H9 (cell line): ENCODE data around the gene PARP2. TPM values are rescaled to one million over a fixed set of nuclear protein-coding genes. Genes with fewer than 3 reads are reported as not detected.

Experiments used
- DNase-seq: peaks from one replicate; pipeline ENCODE4 v3.0.0-alpha.2; 2017
- H2AFZ ChIP-seq: one replicate; pipeline ENCODE4 v1.6.1; 2013; ENCODE audit warnings: mild to moderate bottlenecking, low read length, control low read depth, moderate library complexity
- H2AK5ac ChIP-seq: 2 replicates; pipeline ENCODE4 v1.6.1; 2013; ENCODE audit warnings: low read length, control low read depth, mixed read lengths; ENCODE audit not compliant: insufficient read length
- H2BK120ac ChIP-seq: one replicate; pipeline ENCODE4 v1.6.1; 2013; ENCODE audit warnings: low read depth, mild to moderate bottlenecking, low read length, control low read depth, inconsistent platforms; ENCODE audit not compliant: poor library complexity, severe bottlenecking
- H2BK12ac ChIP-seq: 2 replicates; pipeline ENCODE4 v1.6.1; 2013; ENCODE audit warnings: low read length, control low read depth, mixed read lengths, low read depth; ENCODE audit not compliant: insufficient read length
- H2BK15ac ChIP-seq: 2 replicates; pipeline ENCODE4 v1.6.1; 2013; ENCODE audit warnings: low read depth, low read length, control low read depth
- H2BK20ac ChIP-seq: one replicate; pipeline ENCODE4 v1.6.1; 2013; ENCODE audit warnings: low read depth, mild to moderate bottlenecking, low read length, control low read depth, inconsistent platforms; ENCODE audit not compliant: poor library complexity, severe bottlenecking
- H2BK5ac ChIP-seq: 2 replicates; pipeline ENCODE4 v1.6.1; 2013; ENCODE audit warnings: low read length, control low read depth, mixed read lengths; ENCODE audit not compliant: insufficient read length
- H3K14ac ChIP-seq: 2 replicates; pipeline ENCODE4 v1.6.1; 2013; ENCODE audit warnings: low read length, control low read depth; ENCODE audit not compliant: insufficient read depth
- H3K18ac ChIP-seq: 2 replicates; pipeline ENCODE4 v1.6.1; 2013; ENCODE audit warnings: low read depth, mild to moderate bottlenecking, mixed read lengths, low read length, control low read depth; ENCODE audit not compliant: insufficient read length
- H3K23ac ChIP-seq: 2 replicates; pipeline ENCODE4 v1.6.1; 2013; ENCODE audit warnings: low read length, control low read depth, mixed read lengths, low read depth; ENCODE audit not compliant: insufficient read length
- H3K23me2 ChIP-seq: 2 replicates; pipeline ENCODE4 v1.6.1; 2013; ENCODE audit warnings: low read depth, mild to moderate bottlenecking, mixed read lengths, low read length, control low read depth; ENCODE audit not compliant: insufficient read length, poor library complexity, severe bottlenecking
- H3K27ac ChIP-seq: 2 replicates; pipeline ENCODE4 v1.5.1; 2013; ENCODE audit warnings: low read length, control low read depth, mixed read lengths, low read depth; ENCODE audit not compliant: insufficient read length
- H3K27me3 ChIP-seq: 2 replicates; pipeline ENCODE4 v1.6.1; 2013; ENCODE audit warnings: low read length, control low read depth, inconsistent platforms; ENCODE audit not compliant: insufficient read depth
- H3K4ac ChIP-seq: 2 replicates; pipeline ENCODE4 v1.6.1; 2013; ENCODE audit warnings: low read depth, mild to moderate bottlenecking, control low read depth, inconsistent platforms, low read length, moderate library complexity
- H3K4me1 ChIP-seq: 2 replicates; pipeline ENCODE4 v1.6.1; 2013; ENCODE audit warnings: low read length, control low read depth, inconsistent platforms; ENCODE audit not compliant: insufficient read depth
- H3K4me2 ChIP-seq: 2 replicates; pipeline ENCODE4 v1.6.1; 2013; ENCODE audit warnings: low read length, control low read depth, mixed read lengths; ENCODE audit not compliant: insufficient read length, insufficient read depth
- H3K56ac ChIP-seq: 2 replicates; pipeline ENCODE4 v1.6.1; 2013; ENCODE audit warnings: low read depth, mild to moderate bottlenecking, mixed read lengths, low read length, control low read depth; ENCODE audit not compliant: insufficient read length
- H3K79me1 ChIP-seq: 2 replicates; pipeline ENCODE4 v1.6.1; 2013; ENCODE audit warnings: low read depth, mild to moderate bottlenecking, moderate library complexity, low read length, control low read depth, inconsistent platforms; ENCODE audit not compliant: insufficient read depth, poor library complexity, severe bottlenecking
- H3K79me2 ChIP-seq: 2 replicates; pipeline ENCODE4 v1.6.1; 2013; ENCODE audit warnings: low read length, control low read depth, inconsistent platforms; ENCODE audit not compliant: insufficient read depth
- H3K9ac ChIP-seq: 2 replicates; pipeline ENCODE4 v1.6.1; 2013; ENCODE audit warnings: low read length, control low read depth, mixed read lengths; ENCODE audit not compliant: insufficient read length; ENCODE audit errors: extremely low read depth
- H3K9me3 ChIP-seq: one replicate; pipeline ENCODE4 v1.6.1; 2013; ENCODE audit warnings: low read depth, low read length, inconsistent platforms; ENCODE audit not compliant: control insufficient read depth
- H3T11ph ChIP-seq: one replicate; pipeline ENCODE4 v1.6.1; 2013; ENCODE audit warnings: mild to moderate bottlenecking, low read length, control low read depth, inconsistent platforms
- H4K20me1 ChIP-seq: one replicate; pipeline ENCODE4 v1.6.1; 2013; ENCODE audit not compliant: control insufficient read depth, insufficient read length, insufficient read depth
- H4K5ac ChIP-seq: 2 replicates; pipeline ENCODE4 v1.6.1; 2013; ENCODE audit warnings: low read depth, mild to moderate bottlenecking, mixed read lengths, low read length, control low read depth; ENCODE audit not compliant: insufficient read length
- H4K8ac ChIP-seq: replicated peaks from 2 replicates; pipeline ENCODE4 v1.6.1; 2013; ENCODE audit warnings: low read length, control low read depth, mixed read lengths, low read depth; ENCODE audit not compliant: insufficient read length
- H4K91ac ChIP-seq: 2 replicates; pipeline ENCODE4 v1.6.1; 2013; ENCODE audit warnings: low read depth, mild to moderate bottlenecking, moderate library complexity, mixed read lengths, low read length, control low read depth; ENCODE audit not compliant: insufficient read length
- H3K27ac Mint-ChIP-seq, 3 experiments: 2 replicates in 2 of 3; 3 replicates in 1 of 3; pipeline ENCODE4 v1.8.0; 2020 to 2021; ENCODE audit warnings: mixed read lengths in 3 of 3, mild to moderate bottlenecking in 1 of 3, moderate library complexity in 1 of 3
- H3K27me3 Mint-ChIP-seq: 2 replicates; pipeline ENCODE4 v1.8.0; 2021; ENCODE audit warnings: low read depth, mild to moderate bottlenecking, moderate library complexity, mixed read lengths
- H3K36me3 Mint-ChIP-seq, 3 experiments: 2 replicates in 2 of 3; 3 replicates in 1 of 3; pipeline ENCODE4 v1.8.0; 2020 to 2021; ENCODE audit warnings: low read depth in 3 of 3, mixed read lengths in 3 of 3; ENCODE audit not compliant: insufficient read depth in 1 of 3
- H3K4me1 Mint-ChIP-seq, 2 experiments: 2 replicates each; pipeline ENCODE4 v1.8.0; 2020; ENCODE audit warnings: mixed read lengths in 2 of 2
- H3K4me3 Mint-ChIP-seq, 2 experiments: 2 replicates in 1 of 2; 3 replicates in 1 of 2; pipeline ENCODE4 v1.8.0; 2020 to 2021; ENCODE audit warnings: mild to moderate bottlenecking in 2 of 2, mixed read lengths in 2 of 2, moderate library complexity in 1 of 2
- H3K9me3 Mint-ChIP-seq, 2 experiments: 2 replicates in 1 of 2; 3 replicates in 1 of 2; pipeline ENCODE4 v1.8.0; 2020; ENCODE audit warnings: mild to moderate bottlenecking in 2 of 2, mixed read lengths in 2 of 2, moderate library complexity in 1 of 2
- CTCF ChIP-seq: fragments of 200-600 bp; sonication (generic); conservative IDR thresholded peaks from 3 replicates; pipeline ENCODE4 v1.8.0; 2021; ENCODE audit warnings: antibody characterized with exemption, mild to moderate bottlenecking
- WGBS: extraction: QIAGEN DNeasy Blood & Tissue Kit; methylation state at CpG from one replicate; pipeline ENCODE4 v1.1.7; 2013; ENCODE audit warnings: missing lambda C conversion rate, low lambda C conversion rate, mixed read lengths; ENCODE audit not compliant: insufficient read length; ENCODE audit errors: extremely low coverage; 5-methylcytosine and 5-hydroxymethylcytosine counted together
- total RNA-seq: library from RNA; stranded (reverse); gene quantifications from 2 replicates; pipeline ENCODE4 v1.2.1, GENCODE V29; 2021

The PARP2 gene
- total RNA-seq, 1 experiment from 2014 or later = 25.4 TPM

GRCh38 chr14:20386276-20386855 lies 42.9 kb downstream of the PARP2 start:
- Histone ChIP-seq H2BK120ac (no peak overlapping the region), H3K56ac (no peak overlapping the region), H3T11ph (no peak overlapping the region), H4K20me1 (no peaks in the 10 kb centered on the region), H3K23me2 (no peaks in the 10 kb centered on the region), H3K27ac (no peak overlapping the region), H2BK20ac (no peak overlapping the region), H4K91ac (no peak overlapping the region), H3K27me3 (no peaks in the 10 kb centered on the region), H4K8ac (no peak overlapping the region), H3K9me3 (no peaks in the 10 kb centered on the region), H3K79me1 (no peaks in the 10 kb centered on the region), H2BK15ac (no peak overlapping the region), H3K4ac (no peak overlapping the region), H3K18ac (no peak overlapping the region), H3K14ac (no peak overlapping the region), H2AFZ (no peak overlapping the region), H4K5ac (no peak overlapping the region), H3K4me2 (no peak overlapping the region), H3K79me2 (no peaks in the 10 kb centered on the region), H3K23ac (no peak overlapping the region), H2AK5ac (no peak overlapping the region), H3K4me1 (no peaks in the 10 kb centered on the region), H2BK12ac (no peak overlapping the region), H3K9ac (no peak overlapping the region), H2BK5ac (no peak overlapping the region)
- no peak for TF ChIP-seq CTCF
- Mint-ChIP-seq H3K27ac (no peak overlapping the region; a peak in 1 of 7 replicates), H3K9me3 (no peaks in the 10 kb centered on the region; a peak in 1 of 5 replicates), H3K4me1 (peaks cover 9% of the 10 kb centered on the region in 2 experiments; a peak in 3 of 4 replicates), H3K27me3 (no peaks in the 10 kb centered on the region), H3K4me3 (no peak overlapping the region), H3K36me3 (peaks cover 28 to 81% (median 72%) of the 10 kb centered on the region in 3 experiments; a peak in 6 of 7 replicates)
- no peak for DNase-seq
- WGBS = no CpG with 5 or more reads among the region's 17 CpGs
